CD4-positive, alpha-beta T cell treated with Interleukin-1 beta for 1 hour (primary cell): Measurements from ENCODE around the gene TPX2.
A peak's percentile ranks its signal among the peaks of the same experiment; 100 is the strongest.

ENCODE experiments used
- DNase-seq, 2 donors: peaks; one replicate each; pipeline ENCODE4 v3.0.0-alpha.2; 2020 to 2022

TPX2 gene

DNA sequence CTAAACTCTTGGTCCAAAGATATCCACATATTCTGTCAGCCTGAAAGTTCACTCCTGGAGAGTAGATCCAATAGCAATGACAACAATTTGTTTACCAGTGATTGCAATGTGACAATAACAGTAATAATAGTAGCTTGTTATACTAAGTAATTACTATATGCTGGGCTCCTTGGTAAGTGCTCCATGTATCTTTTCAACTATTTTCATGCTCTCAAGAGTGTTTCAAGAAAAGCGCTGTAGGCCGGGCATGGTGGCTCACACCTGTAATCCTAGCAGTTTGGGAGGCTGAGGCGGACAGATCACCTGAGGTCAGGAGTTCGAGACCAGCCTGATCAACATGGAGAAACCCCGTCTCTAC is 31.9 kb upstream of the TPX2 start:
- DNase-seq = no peak

DNA sequence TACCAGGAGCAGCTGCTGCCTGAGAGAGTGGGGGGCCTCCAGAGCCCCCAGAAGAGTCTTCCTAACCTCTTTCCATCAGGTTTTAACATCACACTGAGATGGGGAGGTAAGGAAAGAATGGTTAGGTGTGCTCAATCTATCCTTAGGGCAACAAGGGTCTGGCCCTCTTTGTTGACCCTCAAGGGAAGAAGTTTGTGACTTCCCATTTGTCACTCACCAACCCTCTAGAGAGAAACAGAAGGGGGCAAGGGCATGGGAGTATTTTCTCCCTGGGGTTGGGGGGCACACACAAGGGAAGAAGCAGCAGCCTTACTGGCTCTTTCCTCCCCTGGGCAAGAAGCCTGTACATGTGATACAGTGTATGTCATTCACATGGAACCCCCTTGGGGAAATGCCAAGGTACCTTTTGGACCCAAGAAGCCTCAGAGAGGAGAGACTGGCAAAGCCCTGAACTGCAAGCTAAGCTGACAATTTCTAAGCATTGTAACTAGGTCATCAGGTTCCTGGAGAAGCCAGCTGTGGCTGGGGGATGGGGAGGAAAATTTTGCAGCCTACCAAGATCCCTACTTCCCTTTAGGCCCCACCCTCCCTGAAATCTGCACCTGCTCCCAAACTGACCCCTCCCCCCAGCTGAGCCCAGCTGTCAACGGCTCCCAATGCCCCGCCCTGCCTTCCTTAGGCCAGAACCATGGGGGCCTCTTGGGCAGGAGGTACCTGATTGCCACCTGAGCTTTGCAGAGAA is 30.9 kb upstream of the TPX2 start:
- DNase-seq = no peak

DNA sequence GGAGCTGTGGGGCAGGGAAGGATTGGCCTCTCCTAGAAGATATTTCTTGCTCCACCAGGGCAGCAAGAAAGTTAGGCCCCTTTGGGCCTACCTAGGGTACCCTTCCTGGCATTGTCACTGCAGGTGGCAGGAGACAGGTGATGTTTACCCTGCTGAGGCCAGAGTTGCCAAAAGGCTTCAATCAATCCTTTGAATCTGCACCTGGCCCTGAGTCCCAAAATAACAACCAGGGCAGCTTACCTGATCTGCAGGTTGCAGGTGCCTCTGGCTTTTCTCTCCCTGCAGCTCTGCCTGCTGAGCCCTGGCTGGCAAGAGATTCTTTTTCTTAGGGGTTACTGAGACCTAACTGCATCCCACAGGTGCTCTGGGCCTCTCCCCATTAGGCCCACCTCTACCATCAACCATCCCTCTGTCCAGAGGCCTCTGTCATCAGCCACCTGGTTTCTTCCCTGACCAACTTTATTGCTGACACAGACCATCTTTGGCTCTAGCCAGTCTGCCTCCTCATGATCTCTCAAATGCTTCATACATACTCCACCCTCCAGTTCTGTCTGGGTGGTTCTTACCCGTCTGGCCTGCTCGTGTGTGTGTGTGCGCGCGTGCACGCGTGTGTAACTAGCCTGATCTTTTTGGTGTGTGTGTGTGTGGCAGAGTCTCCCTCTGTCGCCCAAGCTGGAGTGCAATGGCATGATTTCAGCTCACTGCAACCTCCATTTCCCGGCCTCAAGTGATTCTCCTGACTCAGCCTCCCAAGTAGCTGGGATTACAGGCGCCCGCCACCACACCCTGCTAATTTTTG is 30.2 kb upstream of the TPX2 start:
- DNase-seq = no peak

DNA sequence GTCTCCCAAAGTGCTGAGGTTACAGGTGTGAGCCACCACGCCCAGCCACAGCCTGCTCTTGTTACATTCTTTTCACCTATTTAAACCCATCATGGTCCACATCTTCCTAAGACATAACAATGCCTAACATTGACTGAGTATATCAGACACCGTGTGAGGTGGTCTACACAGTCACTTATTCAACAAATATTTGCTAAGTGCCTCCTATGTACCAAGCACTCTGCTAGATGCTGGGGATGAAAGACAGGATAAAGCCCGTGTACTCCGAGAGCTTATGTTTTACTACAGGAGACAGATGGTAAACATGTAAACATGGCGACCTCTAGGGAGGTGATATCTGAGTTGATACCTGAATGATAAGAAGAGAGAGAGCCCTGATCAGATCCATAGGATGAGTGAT is 29.2 kb upstream of the TPX2 start:
- no peak for DNase-seq

DNA sequence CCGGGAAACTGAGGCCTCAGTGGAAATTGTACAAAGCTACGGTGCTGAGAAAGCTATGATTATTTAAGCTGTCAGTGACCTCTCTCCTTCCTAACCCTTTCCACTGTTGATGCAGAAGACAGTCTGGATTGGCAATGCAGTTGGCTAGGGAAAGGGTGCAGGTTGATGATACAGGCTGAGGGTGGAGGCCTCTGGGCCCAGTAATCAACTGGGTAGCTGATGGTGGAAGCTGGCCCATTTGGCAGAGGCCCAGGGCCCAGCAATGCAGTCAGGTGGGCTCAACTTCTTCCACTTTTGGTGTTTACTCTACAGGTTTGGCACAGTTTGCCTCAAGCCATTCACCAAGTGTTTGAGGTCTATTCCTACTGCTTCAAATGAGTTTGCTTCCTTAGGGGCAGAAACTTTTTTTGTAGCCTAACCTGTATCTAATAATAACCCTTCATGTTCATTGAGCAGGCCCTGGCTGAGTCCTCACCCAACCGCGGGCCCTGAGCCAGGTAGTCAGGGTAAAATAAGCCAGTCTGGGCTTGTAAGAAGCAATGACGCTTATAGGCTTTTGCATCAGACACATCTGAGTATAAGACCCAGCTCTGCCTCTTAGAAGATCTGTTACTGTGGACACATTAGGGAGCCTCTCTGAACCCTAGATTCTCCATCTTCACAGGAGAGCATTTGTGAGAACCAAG is 28.5 kb upstream of the TPX2 start:
- DNase-seq = no peak

DNA sequence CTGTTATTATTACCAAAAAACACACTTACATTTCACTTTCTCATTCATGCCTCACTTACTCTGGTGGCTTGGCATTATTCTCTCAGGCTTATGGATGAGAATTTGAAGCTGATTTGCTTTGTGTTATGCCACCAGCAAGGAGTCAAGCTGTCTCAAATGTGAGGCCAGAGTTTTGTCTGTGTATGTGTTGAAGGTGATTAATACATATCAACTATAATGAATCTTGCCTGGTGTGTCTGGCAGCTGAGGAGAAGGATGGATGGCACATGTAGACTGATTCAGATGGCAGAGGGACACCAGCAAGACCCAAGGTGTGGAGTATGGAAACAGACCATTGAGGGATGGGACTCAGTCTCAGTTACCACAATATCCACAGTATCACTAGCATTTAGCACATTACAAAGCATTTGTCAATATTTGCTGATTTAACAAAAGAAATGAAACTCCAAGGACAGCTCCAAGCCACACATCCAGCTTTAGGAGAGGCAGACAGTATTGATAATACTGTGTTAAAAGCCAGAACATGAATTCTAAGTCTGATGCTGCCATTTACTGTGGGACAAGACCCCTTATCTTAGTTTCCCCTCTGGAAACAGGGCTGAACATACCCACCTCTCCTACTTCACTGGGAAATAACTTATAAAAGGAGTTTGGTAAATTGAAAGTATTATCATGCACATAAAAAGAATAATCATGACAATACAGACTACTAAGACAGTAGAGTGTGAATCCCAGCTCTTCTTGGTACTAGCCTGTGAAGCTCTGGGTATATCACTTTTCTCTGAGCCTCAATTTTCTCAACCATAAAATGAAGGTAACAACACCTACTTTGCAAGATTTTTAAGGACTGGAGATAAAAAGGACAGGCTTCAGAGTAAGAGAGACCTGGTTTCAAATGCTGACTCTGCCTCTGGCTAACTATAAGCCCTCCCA is 27.6 kb upstream of the TPX2 start:
- no peak for DNase-seq

DNA sequence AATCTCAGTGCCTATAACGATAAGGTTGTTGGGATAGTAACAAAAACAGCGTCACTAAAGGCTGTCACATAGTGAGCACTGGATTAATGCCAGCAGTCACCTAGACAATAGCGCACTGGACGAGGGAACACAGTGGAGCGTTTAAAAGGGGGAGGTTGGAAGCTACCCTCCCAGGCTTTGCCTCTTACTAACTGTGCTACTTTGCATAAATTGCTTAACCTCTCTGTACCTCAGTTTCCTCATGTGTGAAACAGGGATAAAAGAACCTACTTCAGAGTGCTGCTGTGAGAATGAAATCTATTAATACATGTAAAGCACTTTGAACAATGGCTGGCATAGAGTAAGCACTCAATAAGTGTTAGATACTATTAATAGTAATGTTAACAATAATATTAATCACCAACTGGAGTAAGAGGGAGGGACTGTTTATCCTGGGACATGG is 27.0 kb upstream of the TPX2 start:
- no peak for DNase-seq

DNA sequence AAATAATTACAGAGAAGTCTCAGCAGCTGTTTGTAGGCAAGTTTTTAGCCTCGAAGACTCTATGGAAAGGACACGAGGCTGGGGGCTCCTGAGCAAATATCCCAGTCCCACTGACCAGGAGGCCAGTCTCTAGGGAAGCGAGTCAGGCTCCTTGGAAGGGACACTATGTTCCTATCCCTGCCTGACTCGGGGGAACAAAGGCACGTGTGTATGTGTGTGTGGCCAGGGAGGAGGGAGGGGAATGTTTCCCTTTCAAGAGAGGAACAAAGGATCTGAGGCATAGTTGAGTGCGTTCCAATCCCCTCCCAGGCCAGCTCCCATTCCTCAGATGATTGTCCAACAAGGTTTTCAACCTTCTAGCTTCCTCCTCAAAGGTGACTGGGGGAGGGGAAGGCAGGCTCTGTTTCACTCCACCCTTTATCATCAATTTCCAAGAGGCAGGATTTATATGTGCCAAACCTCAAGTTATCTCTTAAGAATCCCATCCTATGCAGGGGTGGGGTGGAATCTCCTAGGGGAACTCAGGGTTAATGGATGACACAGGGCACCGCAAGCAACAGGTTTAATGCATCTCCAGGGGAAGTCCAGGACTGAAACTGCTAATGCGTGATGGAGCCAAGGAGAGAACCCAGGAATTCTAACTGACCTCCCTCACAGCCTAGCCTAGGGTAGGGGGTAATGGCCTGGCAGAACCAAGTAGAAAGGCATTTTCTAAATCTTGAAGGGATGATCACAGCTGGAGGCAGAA is 26.4 kb upstream of the TPX2 start:
- DNase-seq = no peak

DNA sequence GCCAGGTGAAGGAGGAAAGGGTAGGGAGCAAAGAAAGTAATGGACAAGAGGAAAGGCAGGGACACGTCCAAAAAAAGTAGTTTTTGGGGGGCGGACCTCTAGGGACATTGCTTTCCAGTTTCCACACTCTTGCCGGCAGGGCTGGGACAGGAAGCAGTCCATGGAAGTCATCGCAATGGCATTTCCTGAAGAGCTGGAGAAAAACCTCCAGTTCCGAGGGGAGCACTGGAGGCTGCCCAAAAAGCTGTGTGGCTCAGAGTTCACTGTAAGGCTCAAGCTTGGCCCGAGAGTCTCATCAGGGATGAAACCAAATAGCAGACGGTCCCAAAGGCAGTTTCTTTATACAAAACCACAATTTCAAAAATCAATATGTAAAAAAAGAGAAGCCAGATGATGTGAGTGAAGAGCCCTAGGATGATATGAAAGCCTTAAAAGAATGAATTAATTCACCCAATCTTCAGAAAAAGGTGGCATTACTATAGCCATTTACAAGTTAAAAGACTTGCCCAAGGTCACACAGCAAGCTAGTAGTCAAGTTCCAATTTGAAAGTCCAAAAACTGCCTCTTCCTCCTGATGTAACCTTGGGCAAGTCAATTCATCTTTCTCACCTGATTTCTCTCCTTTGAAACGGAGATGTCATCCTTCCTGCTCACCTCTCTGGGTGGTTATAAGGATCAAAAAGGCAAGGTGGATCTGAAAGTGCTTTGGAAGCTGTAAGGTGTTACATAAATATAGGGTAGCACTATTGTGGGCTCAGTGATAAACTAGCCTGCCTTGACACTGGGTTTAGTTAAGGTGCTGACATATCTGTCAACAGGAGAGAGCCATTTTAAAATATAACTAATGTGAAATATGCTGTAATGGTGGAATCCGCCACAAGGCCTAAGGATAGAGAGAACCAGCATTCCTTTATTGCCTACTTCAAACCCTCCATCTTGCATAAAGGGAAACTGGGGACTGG is 25.5 kb upstream of the TPX2 start:
- no peak for DNase-seq

DNA sequence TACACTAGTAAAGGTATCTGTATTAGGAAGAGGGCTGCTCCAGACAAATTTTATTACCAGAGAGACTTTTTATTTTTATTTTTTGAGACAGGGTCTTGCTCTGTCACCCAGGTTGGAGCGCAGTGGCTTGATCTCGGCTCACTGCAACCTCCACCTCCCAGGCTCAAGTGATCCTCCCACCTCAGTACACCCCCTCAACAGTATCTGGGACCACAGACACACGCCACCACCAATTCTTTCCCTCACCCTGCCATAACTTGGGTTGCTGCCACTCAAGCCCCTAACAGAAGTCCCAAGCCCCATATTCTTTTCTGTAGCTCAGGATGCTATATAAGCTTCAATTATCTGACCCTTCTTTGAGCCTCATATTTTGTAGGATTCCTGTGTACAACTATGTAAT is 23.3 kb upstream of the TPX2 start:
- DNase-seq = no peak

DNA sequence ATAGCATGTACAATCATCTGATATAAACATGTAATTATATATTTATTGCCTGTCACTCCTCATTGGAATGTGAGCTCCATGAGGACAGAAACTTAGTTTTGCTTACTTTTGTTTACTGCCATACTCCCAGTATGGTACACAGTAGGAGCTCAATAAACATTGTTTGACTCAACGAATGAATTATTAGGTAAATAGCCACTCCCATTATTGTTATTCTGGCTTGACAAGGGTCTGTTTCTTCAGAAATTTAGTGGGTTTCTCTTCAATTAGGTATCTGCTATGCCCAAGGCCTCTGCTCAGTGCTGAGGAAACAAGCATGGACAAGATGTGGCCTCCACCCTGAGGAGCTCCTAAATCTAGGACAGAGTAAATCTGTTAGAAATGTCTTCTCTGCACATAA is 22.7 kb upstream of the TPX2 start:
- DNase-seq = no peak

DNA sequence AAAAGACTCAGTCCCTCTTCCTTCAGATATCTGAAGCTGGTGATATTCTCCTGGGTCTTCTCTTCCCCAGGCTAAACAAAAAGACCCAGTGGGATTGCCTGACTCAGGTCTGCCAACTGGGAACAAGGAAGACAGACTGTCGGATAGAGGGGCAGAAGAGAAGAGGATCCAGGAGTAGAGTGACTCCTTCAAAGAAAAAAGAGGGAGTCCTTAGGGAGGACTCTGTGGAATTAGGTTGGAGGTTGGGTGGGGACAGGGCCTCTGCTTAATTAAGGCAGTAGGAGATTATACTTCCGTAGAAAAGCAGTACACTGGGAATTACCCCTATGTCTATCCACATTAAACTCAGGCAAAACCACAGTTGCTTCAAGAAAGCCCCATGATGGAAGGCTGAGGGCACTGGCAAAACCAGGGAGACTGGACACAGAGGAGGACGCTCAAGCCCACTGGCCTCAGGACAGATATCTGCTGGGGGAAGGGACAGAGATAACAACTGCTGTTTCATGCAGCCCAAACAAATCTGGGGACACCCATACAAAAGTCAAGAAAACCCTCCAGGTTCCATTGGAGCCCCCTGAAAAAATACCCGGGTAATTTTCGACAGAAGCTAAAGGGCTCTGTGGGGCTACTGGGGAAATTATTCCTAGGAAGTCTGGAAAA is 22.1 kb upstream of the TPX2 start:
- DNase-seq = no peak

DNA sequence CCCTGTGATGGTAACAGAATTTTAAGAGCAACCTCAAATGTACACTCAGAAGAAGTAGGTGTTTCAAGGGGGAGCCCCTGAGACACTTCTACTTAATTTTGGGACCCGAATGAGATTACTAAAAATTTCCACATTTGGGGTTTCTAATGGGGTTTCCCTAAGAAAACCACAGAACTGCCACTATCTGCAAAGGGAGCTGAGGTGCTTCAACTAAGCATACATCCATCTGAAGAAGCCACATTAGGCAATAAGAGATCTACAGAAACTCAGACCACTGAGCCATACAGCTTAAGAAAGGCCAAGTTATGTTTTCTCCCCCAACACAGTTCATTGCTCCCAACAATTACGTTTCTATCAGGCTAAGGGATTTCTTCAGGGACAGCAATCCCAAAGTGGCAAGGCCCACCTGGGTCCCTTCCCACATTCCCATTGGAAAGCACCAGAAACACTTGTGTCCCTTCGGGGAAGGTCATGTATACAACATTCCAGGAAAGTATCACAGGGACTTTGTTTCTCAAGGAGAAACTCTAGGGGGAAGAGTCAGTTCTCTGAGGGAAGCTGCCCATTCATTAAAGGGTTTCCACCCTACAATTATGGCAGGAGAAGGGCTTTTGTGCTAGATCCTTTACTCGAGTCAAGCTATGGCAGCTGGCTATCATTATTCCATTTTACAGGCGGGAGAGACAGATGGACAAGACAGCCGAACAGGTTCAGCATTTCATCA is 21.4 kb upstream of the TPX2 start:
- peak in 1 of 2 donors; percentile 62 for DNase-seq

DNA sequence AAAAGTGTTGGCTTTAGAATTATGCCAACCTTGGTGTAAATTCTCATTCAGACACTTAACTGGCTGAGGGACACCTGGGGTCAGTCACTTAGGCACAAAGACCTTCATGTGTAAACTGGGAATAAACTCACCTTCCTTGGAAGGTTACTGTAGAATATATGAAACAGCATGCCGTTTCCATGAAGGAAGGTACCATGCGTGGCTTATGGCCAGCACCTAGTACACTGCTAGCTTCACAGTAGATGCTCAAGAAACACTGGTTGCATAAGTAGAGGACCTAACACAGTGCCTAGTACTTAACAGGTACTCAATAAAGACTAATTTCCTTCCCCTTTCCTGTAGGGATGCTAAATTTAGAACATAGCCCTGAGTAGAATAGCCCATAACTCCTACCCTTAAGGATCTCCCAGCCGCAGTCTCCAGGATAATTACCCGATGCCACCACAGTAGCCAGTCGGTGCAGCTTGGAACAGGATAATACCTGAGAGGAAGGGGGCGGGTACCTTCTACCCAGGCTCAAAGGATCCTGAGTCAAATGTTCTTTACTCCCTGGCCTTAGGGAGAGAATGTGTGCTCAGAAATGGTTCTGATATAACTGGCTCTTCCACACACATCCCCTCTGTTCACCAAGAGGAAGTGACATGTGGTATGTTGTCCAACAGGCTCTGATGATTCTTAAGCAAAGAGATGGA is 20.0 kb upstream of the TPX2 start:
- DNase-seq = no peak

DNA sequence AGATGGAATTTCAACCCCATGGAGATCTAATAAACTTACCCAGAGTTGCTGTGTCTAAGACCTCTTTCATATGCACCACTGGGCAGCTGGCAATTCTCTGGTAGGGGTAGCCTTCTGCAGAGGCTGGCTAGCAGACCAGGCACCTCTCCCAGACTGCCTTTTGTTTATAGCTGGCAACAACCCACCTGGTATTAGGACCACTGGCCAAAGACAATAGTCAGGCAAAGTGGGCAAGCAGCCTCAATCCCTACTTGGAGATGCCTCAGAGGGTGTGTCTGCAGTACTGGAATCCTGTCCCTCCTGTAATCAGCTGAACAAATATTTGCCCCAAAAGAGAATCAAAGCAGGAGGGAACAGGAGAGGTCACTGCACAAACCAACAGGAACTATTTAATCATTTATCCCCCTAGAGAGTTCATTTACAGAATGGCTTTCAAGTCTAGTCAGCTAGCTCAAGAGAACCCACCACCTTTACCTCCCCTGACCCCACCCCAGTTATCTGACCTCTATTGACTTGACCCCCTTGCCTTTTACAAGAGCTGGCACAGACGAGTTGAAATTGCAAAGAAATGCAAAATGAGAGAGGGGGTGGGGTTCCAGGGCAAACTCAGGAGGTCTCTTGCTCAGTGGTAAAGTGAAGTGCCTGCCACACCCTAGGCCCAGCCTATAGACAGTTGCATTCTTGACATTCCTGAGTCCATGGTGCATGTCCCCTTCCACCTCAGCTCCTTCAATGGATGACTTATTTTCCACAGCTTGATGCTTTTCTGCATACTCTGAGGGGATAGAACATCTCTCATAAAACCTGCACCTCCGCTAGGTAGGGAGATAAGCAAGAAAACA is 19.2 kb upstream of the TPX2 start:
- no peak for DNase-seq

DNA sequence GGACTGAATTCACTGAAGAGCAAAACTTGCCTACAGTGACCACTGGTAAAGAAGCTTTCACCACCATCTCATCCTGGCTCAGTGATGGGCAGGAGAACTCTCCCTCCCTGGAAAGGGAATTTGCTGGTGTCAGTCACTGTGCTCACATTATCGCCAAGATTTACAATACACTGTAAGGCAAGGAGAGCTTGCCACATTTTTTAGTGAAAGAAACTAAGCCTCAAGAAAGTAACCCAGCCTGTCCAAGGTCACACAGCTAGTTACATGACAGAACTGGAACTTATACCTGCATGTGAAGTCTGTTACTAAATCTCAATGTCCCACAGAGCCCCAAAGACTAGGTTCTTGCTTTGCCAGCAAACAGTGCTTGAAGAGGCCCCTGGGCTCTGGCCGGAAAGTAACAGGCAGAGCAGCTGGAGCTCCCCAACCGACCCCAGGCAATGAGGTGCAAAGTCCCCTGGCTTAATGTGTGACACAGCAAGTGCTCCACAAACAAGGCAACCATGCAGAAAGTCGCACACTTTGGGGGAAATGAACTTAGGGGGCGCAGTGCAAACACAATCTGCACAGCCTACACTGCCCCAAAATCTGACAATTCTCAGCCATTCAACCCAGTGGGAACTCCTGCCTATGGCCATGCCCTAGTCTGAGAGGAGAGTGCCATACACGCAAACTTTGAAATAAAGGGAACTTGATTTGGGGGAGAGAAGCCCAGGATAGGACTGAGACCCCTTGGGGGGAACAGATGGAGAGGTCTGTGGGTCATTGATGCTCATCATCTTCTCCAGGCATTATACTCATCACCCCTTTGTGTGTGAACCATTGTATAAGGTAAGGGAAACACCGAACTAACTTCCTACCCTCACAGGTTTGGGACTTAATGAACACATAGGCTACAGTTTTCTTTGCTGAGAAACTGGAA is 18.3 kb upstream of the TPX2 start:
- DNase-seq = peak; percentile 9 to 41
